CD4-positive, alpha-beta T cell treated with Interleukin-15 for 1 hour (primary cell): ENCODE data around the gene NCF2.

ENCODE experiments used
- DNase-seq: peaks from one replicate; pipeline ENCODE4 v3.0.0-alpha.2; 2020

Gene NCF2

GRCh38 chr1:183548116-183548515 is 42.1 kb downstream of the NCF2 start:
- DNase-seq, result no peak

GRCh38 chr1:183546427-183546826 is 43.8 kb downstream of the NCF2 start:
- DNase-seq, result no peak

GRCh38 chr1:183544598-183545297 is 45.5 kb downstream of the NCF2 start:
- no peak for DNase-seq

- no peak for DNase-seq
Measured at GRCh38 chr1:183543619-183544204, 46.5 kb downstream of the NCF2 start.

- DNase-seq, result no peak
Measured at GRCh38 chr1:183537405-183537804, 52.9 kb downstream of the NCF2 start.

GRCh38 chr1:183533617-183534174 is 56.6 kb downstream of the NCF2 start:
- DNase-seq, result no peak

- DNase-seq, result no peak
Measured at GRCh38 chr1:183528577-183528976, 61.7 kb downstream of the NCF2 start.

- DNase-seq, result no peak
Measured at GRCh38 chr1:183522104-183522503, 68.2 kb downstream of the NCF2 start.

GRCh38 chr1:183520379-183520778 is 69.9 kb downstream of the NCF2 start:
- no peak for DNase-seq

- no peak for DNase-seq
Measured at GRCh38 chr1:183517401-183517800, 72.9 kb downstream of the NCF2 start.

- DNase-seq, result no peak
Measured at GRCh38 chr1:183516725-183517124, 73.5 kb downstream of the NCF2 start.

- DNase-seq, result no peak
Measured at GRCh38 chr1:183515002-183515689, 75.1 kb downstream of the NCF2 start.

GRCh38 chr1:183514235-183514634 is 76.0 kb downstream of the NCF2 start:
- DNase-seq, result no peak

GRCh38 chr1:183512450-183512849 is 77.8 kb downstream of the NCF2 start:
- no peak for DNase-seq

GRCh38 chr1:183508694-183509093 is 81.6 kb downstream of the NCF2 start:
- DNase-seq, result no peak

GRCh38 chr1:183506561-183506960 is 83.7 kb downstream of the NCF2 start:
- no peak for DNase-seq
